K562 (cell line): ENCODE data around the gene COX10. TPM values are rescaled to one million over a fixed set of nuclear protein-coding genes. Genes with fewer than 3 reads are reported as not detected.

Source experiments
- ATAC-seq: fragments of 200-7000 bp; cut with Tn5 transposase; 3 replicates; pipeline ENCODE4 v1.9.1; 2020; ENCODE audit warnings: moderate library complexity
- BruUV-seq: library from RNA; stranded (reverse); fragments of 400-500 nt; replicated peaks from 2 replicates; lab custom pipeline; 2021; lab: Mats Ljungman, UMichigan
- CTCF ChIA-PET: fragments of 300-600 bp; formaldehyde crosslinking; extraction: SDS; loops from one replicate; lab custom pipeline; 2021; ENCODE audit warnings: low intra/inter-chr PET ratio; lab: Yijun Ruan, JAX
- POLR2A ChIA-PET: fragments of 300-600, 350-650 bp; sonication (Branson Sonifier 250); formaldehyde crosslinking; extraction: SDS; loops from one replicate; lab custom pipeline; 2021; ENCODE audit warnings: antibody characterized with exemption, inconsistent platforms; lab: Yijun Ruan, JAX
- DNase-seq, 4 experiments: peaks; one replicate each; pipeline versions ENCODE4 v3.0.0 to v3.0.0-alpha.2; 2011 to 2018; ENCODE audit warnings: low spot score in 3 of 4, mixed read lengths in 3 of 4; ENCODE audit errors: extremely low read depth in 1 of 4
- FAIRE-seq: peaks from 2 replicates; lab custom pipeline; 2011; peaks lifted over from hg19 to GRCh38; lab: Jason Lieb, UNC
- H2AFZ ChIP-seq: 2 replicates; pipeline ENCODE4 v1.6.0; 2011; ENCODE audit warnings: low read depth, low read length, control low read depth, inconsistent platforms
- H3K27ac ChIP-seq: fragments of 200-600 bp; 3 replicates; pipeline ENCODE4 v1.8.0; 2011; ENCODE audit warnings: low read depth, mild to moderate bottlenecking, control low read depth, inconsistent platforms, low read length, moderate library complexity, mixed read lengths; ENCODE audit errors: extremely low read depth
- H3K27me3 ChIP-seq, 2 experiments: fragments of 300-600 bp in 1 of 2; 2 replicates in 1 of 2; 3 replicates in 1 of 2; pipeline versions ENCODE4 v1.6.0 to v1.8.0; 2011; ENCODE audit warnings: inconsistent platforms in 2 of 2, low read length in 2 of 2, mild to moderate bottlenecking in 1 of 2, mixed read lengths in 1 of 2, moderate library complexity in 1 of 2; ENCODE audit not compliant: control insufficient read depth in 2 of 2, insufficient read depth in 2 of 2
- H3K36me3 ChIP-seq: fragments of 300-600 bp; 3 replicates; pipeline ENCODE4 v1.8.0; 2011; ENCODE audit warnings: mild to moderate bottlenecking, low read length, inconsistent platforms; ENCODE audit not compliant: control insufficient read depth, insufficient read depth
- H3K4me1 ChIP-seq, 2 experiments: fragments of 200-600 bp in 1 of 2; replicated peaks in 1 of 2; 2 replicates in 1 of 2; 3 replicates in 1 of 2; pipeline versions ENCODE4 v1.5.1 to v1.8.0; 2011; ENCODE audit warnings: inconsistent platforms in 2 of 2, low read length in 2 of 2, mild to moderate bottlenecking in 1 of 2, mixed read lengths in 1 of 2, moderate library complexity in 1 of 2; ENCODE audit not compliant: control insufficient read depth in 2 of 2, insufficient read depth in 2 of 2
- H3K4me2 ChIP-seq: 2 replicates; pipeline ENCODE4 v1.6.1; 2011; ENCODE audit warnings: low read length, control low read depth, inconsistent platforms, mixed read lengths; ENCODE audit not compliant: insufficient read depth
- H3K4me3 ChIP-seq: fragments of 200-600 bp; sonication (generic), shearing (Covaris generic); 2 replicates; pipeline ENCODE4 v1.5.1; 2016; ENCODE audit warnings: control low read depth, inconsistent platforms
- H3K79me2 ChIP-seq: fragments of 200-600 bp; 3 replicates; pipeline ENCODE4 v1.8.0; 2011; ENCODE audit warnings: low read length, inconsistent platforms; ENCODE audit not compliant: control insufficient read depth, insufficient read depth
- H3K9ac ChIP-seq, 2 experiments: 2 replicates each; pipeline versions ENCODE4 v1.6.0 to v1.6.1; 2011; ENCODE audit warnings: low read depth in 2 of 2, low read length in 2 of 2, control low read depth in 1 of 2, inconsistent platforms in 1 of 2, mild to moderate bottlenecking in 1 of 2, mixed read lengths in 1 of 2; ENCODE audit not compliant: insufficient read depth in 1 of 2
- H3K9me1 ChIP-seq: one replicate; pipeline ENCODE4 v1.6.0; 2011; ENCODE audit warnings: inconsistent platforms, mild to moderate bottlenecking, low read length, moderate library complexity; ENCODE audit not compliant: control insufficient read depth, insufficient read depth
- H3K9me3 ChIP-seq: replicated peaks from 2 replicates; pipeline ENCODE4 v1.5.1; 2011; ENCODE audit warnings: low read depth, low read length, inconsistent platforms; ENCODE audit not compliant: control insufficient read depth, insufficient read depth
- H4K20me1 ChIP-seq: replicated peaks from 2 replicates; pipeline ENCODE4 v1.6.1; 2011; ENCODE audit warnings: low read length, inconsistent platforms, mixed read lengths; ENCODE audit not compliant: control insufficient read depth, insufficient read depth
- ETS2 ChIP-seq: IDR thresholded peaks from 2 replicates; pipeline ENCODE4 v1.6.1; 2016; ENCODE audit warnings: borderline replicate concordance, missing genetic modification characterization, mild to moderate bottlenecking, moderate library complexity, missing compliant biosample characterization; ENCODE audit not compliant: poor library complexity, severe bottlenecking
- GABPB1 ChIP-seq: sonication (generic); formaldehyde crosslinking; IDR thresholded peaks from 2 replicates; pipeline ENCODE4 v1.8.0; 2022; ENCODE audit warnings: mild to moderate bottlenecking, missing genetic modification reagents
- HCFC1 ChIP-seq: IDR thresholded peaks from 2 replicates; pipeline ENCODE4 v1.6.1; 2012; ENCODE audit warnings: low read depth, low read length, improper control_type of control experiment
- PCBP2 ChIP-seq: fragments of 200-400 bp; formaldehyde crosslinking; IDR thresholded peaks from 2 replicates; pipeline ENCODE4 v1.6.1; 2018; ENCODE audit warnings: low read length, low read depth, mild to moderate bottlenecking, moderate library complexity; ENCODE audit not compliant: poor library complexity, severe bottlenecking
- POLR2AphosphoS2 ChIP-seq: IDR thresholded peaks from 2 replicates; pipeline ENCODE4 v1.6.1; 2012; ENCODE audit warnings: low read length, improper control_type of control experiment
- PURB ChIP-seq: sonication (generic); formaldehyde crosslinking; IDR thresholded peaks from 2 replicates; pipeline ENCODE4 v1.9.0; 2021; ENCODE audit warnings: low read depth, mild to moderate bottlenecking, missing genetic modification reagents
- RBBP5 ChIP-seq: fragments of 200-600 bp; sonication (generic); IDR thresholded peaks from 2 replicates; pipeline ENCODE4 v1.6.1; 2012; ENCODE audit warnings: borderline replicate concordance, mild to moderate bottlenecking, low read length, control low read depth, inconsistent platforms; ENCODE audit not compliant: insufficient read depth, poor library complexity, severe bottlenecking
- SAFB2 ChIP-seq: fragments of 200-400 bp; formaldehyde crosslinking; IDR thresholded peaks from 2 replicates; pipeline ENCODE4 v1.6.1; 2018; ENCODE audit warnings: borderline replicate concordance, low read length, low read depth, moderate library complexity; ENCODE audit not compliant: severe bottlenecking
- SMAD3 ChIP-seq: fragments of 450-650 bp; formaldehyde crosslinking; conservative IDR thresholded peaks from 2 replicates; pipeline ENCODE4 v1.4.0; 2020; ENCODE audit warnings: mild to moderate bottlenecking
- STAT5A ChIP-seq: IDR thresholded peaks from 2 replicates; pipeline ENCODE4 v1.6.1; 2012; ENCODE audit warnings: low read length, inconsistent platforms, borderline replicate concordance
- TAL1 ChIP-seq: fragments of 450-650 bp; IDR thresholded peaks from 2 replicates; pipeline ENCODE4 v1.6.1; 2016; ENCODE audit warnings: mild to moderate bottlenecking
- YBX1 ChIP-seq: fragments of 450-650 bp; IDR thresholded peaks from 2 replicates; pipeline ENCODE4 v1.7.1; 2016; ENCODE audit warnings: mild to moderate bottlenecking
- ZNF121 ChIP-seq: sonication (generic); formaldehyde crosslinking; conservative IDR thresholded peaks from 2 replicates; pipeline ENCODE4 v1.8.0; 2022; ENCODE audit warnings: missing genetic modification reagents
- ZNF324 ChIP-seq: fragments of 250-450 bp; sonication (Bioruptor Pico); IDR thresholded peaks from 2 replicates; pipeline ENCODE4 v1.4.0; 2020; ENCODE audit warnings: mild to moderate bottlenecking
- ZNF695 ChIP-seq: fragments of 450-650 bp; formaldehyde crosslinking; IDR thresholded peaks from 2 replicates; pipeline ENCODE4 v1.4.0; 2020; ENCODE audit warnings: mild to moderate bottlenecking, moderate library complexity
- WGBS: fragments of 100-300 bp; shearing (Covaris generic); methylation state at CpG from one replicate; pipeline ENCODE4 v1.1.6; 2016; ENCODE audit warnings: low coverage, mixed read lengths; ENCODE audit not compliant: insufficient coverage; ENCODE audit errors: missing lambda C conversion rate; 5-methylcytosine and 5-hydroxymethylcytosine counted together
- in situ Hi-C: fragments of 300-500 bp; cut with MboI; formaldehyde crosslinking; loops from 4 replicates; pipeline ENCODE4 v1.15.0; 2018; ENCODE audit warnings: inconsistent platforms, mixed read lengths
- intact Hi-C: fragments of 100-400 bp; cut with micrococcal nuclease; formaldehyde crosslinking; loops from 2 replicates; pipeline ENCODE4 v1.14.2; 2022
- polyA plus RNA-seq, 8 experiments: library from polyadenylated mRNA; depleted of rRNA in 4 of 8; stranded (reverse) in 5 of 8; unstranded in 3 of 8; fragments of >200 nt; fragmentation: Nextera tagmentation in 2 of 8; fragmentation: Illumina TruSeq in 1 of 8; extraction: Ambion mirVana in 2 of 8; extraction: Trizol in 1 of 8; gene quantifications; 2 replicates each; pipeline versions ENCODE4 v1.2.1 to v1.2.3, GENCODE V29; 2011 to 2014; ENCODE audit warnings: inconsistent platforms in 1 of 8, missing spikeins in 1 of 8
- total RNA-seq, 7 experiments: library from RNA; depleted of rRNA in 6 of 7; stranded (reverse); fragments of >200 nt in 6 of 7; fragmentation: Illumina TruSeq in 2 of 7; extraction: Trizol in 2 of 7; gene quantifications; 2 replicates each; pipeline versions ENCODE4 v1.2.1 to v1.2.3, GENCODE V29; 2011 to 2021; ENCODE audit warnings: low replicate concordance in 1 of 7
- TF ChIP-seq, protein P1 (sequence below), 3 experiments: fragments of 200-800 bp in 1 of 3; fragments of 250-450 bp in 1 of 3; fragments of 450-650 bp in 1 of 3; sonication (Bioruptor Pico) in 1 of 3; sonication (Bioruptor generic) in 1 of 3; formaldehyde crosslinking in 1 of 3; IDR thresholded peaks; 2 replicates each; pipeline versions ENCODE4 v1.6.1 to v1.8.0; 2016 to 2022; ENCODE audit warnings: mild to moderate bottlenecking in 2 of 3, missing genetic modification characterization in 2 of 3, missing compliant biosample characterization in 1 of 3, moderate library complexity in 1 of 3
- TF ChIP-seq, protein P2 (sequence below), 3 experiments: fragments of 200-800 bp in 1 of 3; sonication (Bioruptor generic) in 1 of 3; sonication (generic) in 1 of 3; formaldehyde crosslinking in 1 of 3; IDR thresholded peaks; 2 replicates each; pipeline versions ENCODE4 v1.6.1 to v1.8.0; 2016 to 2022; ENCODE audit warnings: mild to moderate bottlenecking in 2 of 3, missing compliant biosample characterization in 2 of 3, missing genetic modification characterization in 2 of 3, missing genetic modification reagents in 1 of 3

COX10 gene
- total and polyA plus RNA-seq, 9 of the 15 experiments (the other 6 are each of a cell fraction or from before 2014, with no cell fraction given): 10.3 to 26.4 (median 17.8) TPM

DNA sequence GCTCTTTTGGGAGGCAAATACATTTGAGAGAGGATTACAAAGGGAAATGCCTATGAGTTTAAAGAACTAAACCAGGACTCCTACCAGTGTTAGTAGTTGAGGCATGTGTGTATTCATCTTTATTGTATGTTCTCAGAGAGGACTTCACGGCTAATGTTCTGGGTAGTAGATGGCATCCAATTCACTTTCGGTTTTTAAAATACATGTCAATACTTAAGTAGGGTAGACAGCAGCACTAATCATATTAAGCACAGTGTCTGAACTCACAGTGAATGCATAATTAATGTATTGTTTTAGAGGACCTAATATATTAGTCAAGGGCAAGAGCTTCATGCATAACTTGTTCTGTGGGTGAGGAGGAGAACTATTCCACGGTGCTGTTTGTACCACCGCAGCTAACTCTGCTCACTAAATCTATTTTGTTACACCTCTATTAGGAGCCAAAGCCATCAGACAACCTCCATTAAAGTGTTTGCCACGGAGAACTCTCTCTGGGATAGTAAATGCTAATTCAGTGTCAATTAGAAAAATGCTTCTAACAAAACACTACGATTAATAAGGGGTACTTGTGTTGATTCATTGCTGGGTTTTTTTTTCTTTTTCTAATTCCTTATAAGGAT lies 56.3 kb downstream of the COX10 start:
- no peaks in the 10 kb centered on the region for H3K4me1 ChIP-seq
- H3K79me2 ChIP-seq: peaks cover 12% of the 10 kb centered on the region; the same call in 2 of the 3 replicates
- no peak overlapping the region for H3K9ac ChIP-seq
- BruUV-seq: no TSS peak
- DNase-seq (no peak), ATAC-seq (no peak), FAIRE-seq (no peak)
- H4K20me1 ChIP-seq: 0 out of 2 replicates have a peak, but pooled peaks cover 4% of the 10 kb centered on the region
- H3K9me3 ChIP-seq: no peaks in the 10 kb centered on the region
- ChIA-PET CTCF (no interaction called here), POLR2A (no interaction called here)
- WGBS: 88% methylated on average over 6 of the region's 6 CpGs
- H3K27ac ChIP-seq: no peak overlapping the region
- H3K9me1 ChIP-seq: no peaks in the 10 kb centered on the region
- no peak overlapping the region for H2AFZ ChIP-seq
- H3K4me2 ChIP-seq: no peak overlapping the region
- H3K36me3 ChIP-seq: no peaks in the 10 kb centered on the region
- no peak for TF ChIP-seq ETS2 (tag)
- TF ChIP-seq, protein P1, sequence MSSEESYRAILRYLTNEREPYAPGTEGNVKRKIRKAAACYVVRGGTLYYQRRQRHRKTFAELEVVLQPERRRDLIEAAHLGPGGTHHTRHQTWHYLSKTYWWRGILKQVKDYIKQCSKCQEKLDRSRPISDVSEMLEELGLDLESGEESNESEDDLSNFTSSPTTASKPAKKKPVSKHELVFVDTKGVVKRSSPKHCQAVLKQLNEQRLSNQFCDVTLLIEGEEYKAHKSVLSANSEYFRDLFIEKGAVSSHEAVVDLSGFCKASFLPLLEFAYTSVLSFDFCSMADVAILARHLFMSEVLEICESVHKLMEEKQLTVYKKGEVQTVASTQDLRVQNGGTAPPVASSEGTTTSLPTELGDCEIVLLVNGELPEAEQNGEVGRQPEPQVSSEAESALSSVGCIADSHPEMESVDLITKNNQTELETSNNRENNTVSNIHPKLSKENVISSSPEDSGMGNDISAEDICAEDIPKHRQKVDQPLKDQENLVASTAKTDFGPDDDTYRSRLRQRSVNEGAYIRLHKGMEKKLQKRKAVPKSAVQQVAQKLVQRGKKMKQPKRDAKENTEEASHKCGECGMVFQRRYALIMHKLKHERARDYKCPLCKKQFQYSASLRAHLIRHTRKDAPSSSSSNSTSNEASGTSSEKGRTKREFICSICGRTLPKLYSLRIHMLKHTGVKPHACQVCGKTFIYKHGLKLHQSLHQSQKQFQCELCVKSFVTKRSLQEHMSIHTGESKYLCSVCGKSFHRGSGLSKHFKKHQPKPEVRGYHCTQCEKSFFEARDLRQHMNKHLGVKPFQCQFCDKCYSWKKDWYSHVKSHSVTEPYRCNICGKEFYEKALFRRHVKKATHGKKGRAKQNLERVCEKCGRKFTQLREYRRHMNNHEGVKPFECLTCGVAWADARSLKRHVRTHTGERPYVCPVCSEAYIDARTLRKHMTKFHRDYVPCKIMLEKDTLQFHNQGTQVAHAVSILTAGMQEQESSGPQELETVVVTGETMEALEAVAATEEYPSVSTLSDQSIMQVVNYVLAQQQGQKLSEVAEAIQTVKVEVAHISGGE (CRISPR knock-in tag; IDR thresholded peaks at IDR 0.05): no peak
- no peak for TF ChIP-seq PURB (CRISPR knock-in tag)
- TF ChIP-seq ZNF695 (CRISPR knock-in tag): no peak
- no peak for TF ChIP-seq ZNF121 (CRISPR knock-in tag)
- TF ChIP-seq STAT5A: no peak
- no peak for TF ChIP-seq SMAD3 (CRISPR knock-in tag)
- no peak for TF ChIP-seq PCBP2
- TF ChIP-seq GABPB1 (CRISPR knock-in tag): no peak
- TF ChIP-seq YBX1: no peak
- no peak for TF ChIP-seq ZNF324 (CRISPR knock-in tag)
- TF ChIP-seq RBBP5: no peak
- no peak for TF ChIP-seq SAFB2
- no peak for TF ChIP-seq TAL1
- no peak for TF ChIP-seq POLR2AphosphoS2
- TF ChIP-seq, protein P2, sequence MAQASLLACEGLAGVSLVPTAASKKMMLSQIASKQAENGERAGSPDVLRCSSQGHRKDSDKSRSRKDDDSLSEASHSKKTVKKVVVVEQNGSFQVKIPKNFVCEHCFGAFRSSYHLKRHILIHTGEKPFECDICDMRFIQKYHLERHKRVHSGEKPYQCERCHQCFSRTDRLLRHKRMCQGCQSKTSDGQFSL (CRISPR knock-in tag; IDR thresholded peaks at IDR 0.05): no peak
- TF ChIP-seq, protein P2 (tag; IDR thresholded peaks at IDR 0.05): no peak
- TF ChIP-seq HCFC1: no peak
- H3K27me3 ChIP-seq: no peaks in the 10 kb centered on the region
- intact Hi-C loops (no loop called here), in situ Hi-C loops (no loop called here)
- no peak overlapping the region for H3K4me3 ChIP-seq
